Activated T-cell treated with anti-CD3 and anti-CD28 coated beads for 24 hours (primary cell): Measurements from ENCODE around the gene CDHR3.

Experiments
- DNase-seq: peaks from one replicate; pipeline ENCODE4 v3.0.0-alpha.2; 2020; ENCODE audit warnings: low read depth

Gene CDHR3

GRCh38 chr7:106029451-106029850 lies 66.4 kb downstream of the CDHR3 start:
- no peak for DNase-seq

DNA sequence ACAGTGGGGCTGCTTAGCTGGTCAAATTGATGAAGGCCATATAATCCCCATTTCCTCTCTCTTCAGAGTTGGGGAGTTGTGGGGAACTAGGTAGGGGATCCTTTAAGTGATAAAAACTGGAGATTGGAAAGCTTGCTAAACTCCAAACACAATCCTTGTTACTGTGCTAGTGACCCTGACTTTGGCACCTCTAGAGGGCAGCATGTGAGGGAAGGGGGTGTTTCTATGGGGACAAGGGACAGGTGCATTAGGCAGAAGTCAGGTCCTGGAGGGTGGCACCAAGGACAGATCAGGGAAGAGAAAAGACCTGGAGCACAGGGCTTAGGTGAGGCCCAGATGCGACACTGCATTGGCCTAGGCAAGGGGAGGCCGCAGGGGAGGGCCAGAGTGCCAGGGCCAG lies 66.9 kb downstream of the CDHR3 start:
- DNase-seq = no peak

GRCh38 chr7:106031300-106032035 lies 68.4 kb downstream of the CDHR3 start:
- no peak for DNase-seq

DNA sequence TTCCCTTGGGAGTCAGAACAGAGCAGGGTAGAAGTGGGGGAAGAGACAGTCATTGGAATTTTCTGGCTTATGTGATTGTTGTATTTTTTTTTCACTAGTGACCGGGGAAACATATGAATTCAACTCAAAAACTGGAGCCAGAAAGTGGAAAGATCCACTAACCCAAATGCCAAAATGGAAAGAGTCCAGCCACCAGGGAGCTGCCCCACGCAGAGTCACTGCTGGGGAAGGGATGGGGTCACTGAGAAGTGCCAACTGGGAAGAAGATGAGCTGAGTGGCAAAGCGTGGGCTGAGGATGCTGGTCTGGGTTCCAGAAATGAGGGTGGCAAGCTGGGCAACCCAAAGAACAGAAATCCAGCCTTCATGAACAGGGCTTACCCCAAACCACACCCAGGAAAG lies 69.2 kb downstream of the CDHR3 start:
- no peak for DNase-seq

DNA sequence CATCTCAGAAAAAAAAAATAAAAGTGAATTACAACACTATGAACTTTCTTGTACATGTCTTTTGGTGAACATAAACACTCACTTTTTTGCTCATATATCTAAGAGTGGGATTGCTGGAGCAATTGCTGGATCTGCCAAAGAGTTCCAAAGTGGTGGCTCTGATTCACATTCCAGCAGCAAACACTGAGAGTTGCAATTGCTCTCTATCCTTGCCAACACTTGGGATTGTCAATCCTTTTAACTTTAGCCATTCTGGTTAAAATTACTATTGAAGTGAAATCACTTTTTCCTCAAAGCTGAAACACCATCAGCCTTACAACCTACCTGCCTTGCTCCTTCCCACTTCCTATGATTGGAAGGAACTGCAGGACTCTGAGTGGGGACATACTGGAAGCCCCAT lies 70.7 kb downstream of the CDHR3 start:
- no peak for DNase-seq

DNA sequence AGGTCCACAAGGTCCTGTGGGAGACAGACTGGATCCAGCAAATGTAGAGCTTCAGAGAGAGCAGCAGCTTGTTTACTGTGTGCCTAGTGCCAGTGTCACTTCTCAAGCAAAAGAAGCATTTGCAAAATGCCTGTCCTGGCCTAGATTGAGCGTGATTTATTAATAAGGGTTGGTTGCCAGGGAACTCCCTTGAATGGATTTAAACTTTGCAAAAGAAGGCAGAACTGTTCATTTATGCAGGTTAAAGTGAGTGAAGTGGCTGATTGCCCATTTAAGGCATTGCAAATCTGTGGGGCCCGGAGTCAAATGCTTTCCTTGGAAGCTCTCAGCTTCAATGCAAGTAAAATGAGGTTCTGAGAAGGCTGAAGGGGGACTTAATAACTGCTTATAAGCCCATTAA lies 71.3 kb downstream of the CDHR3 start:
- no peak for DNase-seq

DNA sequence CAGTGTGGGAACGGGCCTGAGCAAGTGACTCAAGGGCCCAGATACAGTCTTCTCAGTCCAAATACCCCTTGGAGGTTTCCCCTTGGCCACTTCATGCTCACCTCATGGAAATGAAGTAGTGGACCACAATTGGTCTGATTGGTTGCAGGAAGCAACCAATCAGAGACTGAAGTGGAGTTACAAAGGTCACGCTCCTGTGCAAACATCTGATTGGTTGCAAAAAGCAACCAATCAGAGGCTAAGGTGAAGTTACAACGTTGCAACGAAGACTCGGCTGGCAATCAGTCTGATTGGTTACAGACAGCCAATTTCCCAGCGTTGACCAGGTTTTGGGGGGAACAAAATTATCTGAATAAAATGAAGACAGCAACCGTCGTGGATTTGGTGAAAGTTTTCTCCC lies 72.5 kb downstream of the CDHR3 start:
- DNase-seq = no peak

DNA sequence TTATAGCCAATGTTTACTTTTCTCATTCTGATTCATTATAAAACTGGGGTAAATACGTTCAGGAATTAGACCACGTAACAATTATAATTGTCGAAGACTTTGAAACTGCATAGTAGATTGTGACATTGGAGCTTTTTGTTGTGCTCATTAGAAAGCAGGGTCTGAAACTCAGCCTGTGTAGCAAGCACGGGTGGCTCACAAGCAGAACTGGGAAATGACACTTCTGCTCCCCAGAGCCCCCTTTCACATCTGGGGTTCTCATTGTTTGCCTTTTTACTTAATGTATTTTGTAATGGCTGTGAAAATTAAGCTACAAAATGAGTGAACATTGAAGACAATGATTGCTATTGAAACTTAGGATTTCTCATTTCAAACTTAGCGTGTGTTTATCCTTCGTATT lies 72.9 kb downstream of the CDHR3 start:
- no peak for DNase-seq

- DNase-seq = no peak
Observed at GRCh38 chr7:106037489-106038176, 74.6 kb downstream of the CDHR3 start.

DNA sequence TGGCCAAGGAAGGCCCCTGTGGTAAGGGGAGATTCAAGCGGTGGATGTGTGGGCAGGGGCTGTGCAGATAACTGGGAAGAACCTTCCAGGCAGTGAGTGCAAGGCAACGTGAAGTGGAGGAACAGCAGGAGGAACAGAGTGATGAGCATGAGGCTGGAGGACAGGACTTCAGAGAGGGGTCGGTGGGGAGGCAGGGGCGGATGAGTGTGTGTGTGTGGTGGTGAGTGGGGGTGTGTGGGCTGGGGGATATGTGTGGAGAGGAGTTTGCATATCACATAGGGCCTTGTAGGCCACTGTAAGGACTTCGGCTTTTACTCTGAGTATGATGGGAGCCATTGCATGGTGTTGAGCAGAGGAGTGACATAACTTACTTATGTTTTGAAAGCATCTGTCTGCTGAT lies 75.2 kb downstream of the CDHR3 start:
- DNase-seq = no peak

DNA sequence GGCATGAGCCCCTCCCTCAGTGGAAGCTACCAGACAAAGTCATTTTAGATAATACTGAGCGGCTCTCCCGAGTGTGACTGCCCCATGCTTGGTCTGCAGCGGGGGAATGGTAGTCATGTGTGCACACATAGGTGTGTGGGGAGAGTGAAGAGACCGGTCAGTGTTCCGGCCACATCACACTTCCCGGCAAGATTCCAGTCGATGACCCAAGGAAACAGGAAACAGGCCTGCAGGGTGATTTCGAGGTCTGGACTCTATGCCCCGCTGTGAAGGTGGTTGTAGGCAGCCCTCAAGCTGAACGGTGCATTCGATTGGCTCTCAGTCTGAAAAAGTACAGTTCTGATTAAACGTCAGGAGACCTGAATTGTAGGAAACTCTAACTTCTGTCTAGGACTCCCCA lies 75.9 kb downstream of the CDHR3 start:
- no peak for DNase-seq

GRCh38 chr7:106039486-106040060 lies 76.5 kb downstream of the CDHR3 start:
- DNase-seq = no peak

DNA sequence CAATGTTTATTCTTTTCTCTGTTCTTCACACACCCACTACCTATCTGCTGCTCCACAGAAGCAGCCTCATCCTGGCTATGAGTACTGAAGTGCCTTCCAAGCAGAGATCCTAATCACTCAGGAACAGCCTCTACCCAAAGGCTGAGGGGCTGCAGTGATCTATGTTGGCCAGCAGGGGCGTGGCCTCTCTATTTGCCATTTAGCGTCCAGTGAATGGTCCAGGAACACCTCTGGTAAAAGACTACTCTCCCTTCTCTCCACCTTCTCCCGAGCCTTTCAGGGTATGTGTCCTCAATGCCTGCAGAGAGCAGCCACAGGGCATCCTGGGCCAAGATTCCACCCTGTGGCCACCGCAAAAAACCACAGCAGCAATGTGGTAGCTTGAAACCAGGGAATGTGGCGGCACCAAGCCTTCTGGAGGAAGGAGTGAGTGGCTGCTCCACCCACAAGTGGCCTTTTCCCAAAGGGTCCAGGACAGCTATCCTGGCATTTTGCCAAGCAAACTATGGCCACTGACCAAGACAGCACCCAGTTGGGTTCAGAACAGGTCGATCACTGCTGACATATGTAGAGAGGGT lies 78.2 kb downstream of the CDHR3 start:
- no peak for DNase-seq

- no peak for DNase-seq
Observed at GRCh38 chr7:106042196-106042611, 79.1 kb downstream of the CDHR3 start.

DNA sequence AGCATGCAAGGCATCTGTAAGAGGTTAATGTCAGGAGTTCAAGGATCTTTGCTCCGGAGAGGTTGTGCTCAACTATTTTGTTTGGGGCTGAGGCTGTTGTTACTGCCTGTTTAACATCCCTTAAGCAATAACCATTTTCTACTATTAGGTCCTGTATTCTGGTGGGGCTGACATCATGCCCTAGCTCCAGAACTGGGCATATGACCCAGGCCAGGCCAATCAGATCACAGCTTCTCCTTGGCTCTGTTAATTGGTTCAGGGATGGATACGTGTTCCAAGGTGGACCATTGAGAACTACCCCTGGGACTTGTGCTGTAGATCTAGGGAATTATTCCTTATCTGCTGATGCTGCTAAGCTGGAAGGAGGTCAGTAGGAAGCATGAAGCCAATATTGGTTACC lies 82.1 kb downstream of the CDHR3 start:
- DNase-seq = no peak

GRCh38 chr7:106045586-106045985 lies 82.5 kb downstream of the CDHR3 start:
- DNase-seq = no peak

DNA sequence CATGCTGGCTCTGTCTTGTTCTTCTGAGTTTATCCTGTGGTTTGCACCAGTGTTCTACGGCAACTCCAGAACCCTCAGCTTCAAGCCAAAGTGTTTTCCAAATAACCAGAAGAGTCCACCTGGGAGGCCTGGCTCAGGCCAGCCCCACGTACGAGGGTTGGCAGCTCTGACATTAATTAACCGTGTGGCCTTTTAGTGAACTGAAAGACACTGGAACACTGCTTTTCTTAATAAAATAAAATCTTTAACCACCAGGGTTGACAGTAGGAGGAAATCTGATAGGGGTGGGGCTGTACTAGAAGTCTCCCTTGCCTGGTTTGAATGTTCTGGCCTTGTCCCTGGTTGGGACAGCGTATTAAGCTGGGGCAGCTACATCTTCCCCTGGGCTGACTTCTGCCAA lies 84.1 kb downstream of the CDHR3 start:
- no peak for DNase-seq

DNA sequence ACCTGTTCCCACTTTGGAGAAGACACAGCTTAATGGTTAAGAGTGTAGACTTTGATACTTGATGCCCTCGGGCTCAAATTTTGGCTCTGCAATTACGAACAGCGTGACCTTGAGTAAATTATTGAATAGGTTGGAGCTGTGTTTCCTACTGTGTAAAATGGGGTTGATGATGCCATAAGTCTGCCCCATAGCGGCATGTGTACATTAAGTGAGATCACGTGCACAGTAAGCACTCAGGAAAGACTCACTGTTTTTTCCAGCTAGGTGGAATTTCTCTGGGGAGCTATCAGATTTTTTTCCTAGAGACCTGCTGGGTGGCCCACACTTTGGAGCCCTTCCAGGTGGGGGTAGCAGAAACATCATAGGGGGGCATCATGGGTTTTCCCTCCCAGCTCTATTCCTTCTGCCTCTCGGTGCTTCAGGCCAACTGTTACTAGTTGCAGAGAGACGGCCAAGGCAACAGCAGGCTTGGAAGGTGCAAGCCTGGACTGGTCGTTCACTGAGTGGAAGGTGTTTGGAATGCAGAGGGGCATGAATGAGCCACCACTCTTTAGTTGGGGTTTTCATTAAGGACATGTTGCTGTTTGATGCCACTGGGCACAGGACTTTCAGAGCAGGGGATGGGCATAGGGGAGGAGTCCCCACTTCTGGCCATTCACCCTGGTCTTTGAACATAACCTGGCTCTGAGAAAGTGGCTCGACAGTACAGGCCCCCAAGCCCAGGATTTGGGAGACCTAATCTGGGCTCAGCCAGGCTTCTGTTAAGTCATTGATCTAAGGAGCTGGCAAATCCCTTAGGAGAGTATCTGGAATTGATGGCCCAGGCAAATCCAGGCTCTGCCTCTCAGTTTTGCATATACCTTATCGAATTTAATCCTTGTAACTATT lies 85.0 kb downstream of the CDHR3 start:
- DNase-seq = no peak

DNA sequence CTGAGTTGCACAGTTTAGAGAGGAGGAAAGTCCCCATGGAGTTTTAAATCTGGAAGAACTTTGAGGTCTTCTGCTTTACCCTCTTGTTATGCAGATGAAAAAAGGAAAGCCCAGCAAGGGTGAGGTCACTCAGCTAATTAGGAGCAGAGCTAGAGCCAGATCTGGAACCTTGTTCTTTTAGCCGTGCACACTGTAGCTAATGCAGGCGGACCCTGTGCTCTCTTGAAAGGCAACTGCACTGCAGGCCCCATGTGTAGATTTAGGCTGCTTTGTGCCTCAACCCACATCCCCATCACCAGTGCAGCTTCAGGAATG lies 85.6 kb downstream of the CDHR3 start:
- DNase-seq = no peak

GRCh38 chr7:106049139-106049752 lies 86.2 kb downstream of the CDHR3 start:
- no peak for DNase-seq

DNA sequence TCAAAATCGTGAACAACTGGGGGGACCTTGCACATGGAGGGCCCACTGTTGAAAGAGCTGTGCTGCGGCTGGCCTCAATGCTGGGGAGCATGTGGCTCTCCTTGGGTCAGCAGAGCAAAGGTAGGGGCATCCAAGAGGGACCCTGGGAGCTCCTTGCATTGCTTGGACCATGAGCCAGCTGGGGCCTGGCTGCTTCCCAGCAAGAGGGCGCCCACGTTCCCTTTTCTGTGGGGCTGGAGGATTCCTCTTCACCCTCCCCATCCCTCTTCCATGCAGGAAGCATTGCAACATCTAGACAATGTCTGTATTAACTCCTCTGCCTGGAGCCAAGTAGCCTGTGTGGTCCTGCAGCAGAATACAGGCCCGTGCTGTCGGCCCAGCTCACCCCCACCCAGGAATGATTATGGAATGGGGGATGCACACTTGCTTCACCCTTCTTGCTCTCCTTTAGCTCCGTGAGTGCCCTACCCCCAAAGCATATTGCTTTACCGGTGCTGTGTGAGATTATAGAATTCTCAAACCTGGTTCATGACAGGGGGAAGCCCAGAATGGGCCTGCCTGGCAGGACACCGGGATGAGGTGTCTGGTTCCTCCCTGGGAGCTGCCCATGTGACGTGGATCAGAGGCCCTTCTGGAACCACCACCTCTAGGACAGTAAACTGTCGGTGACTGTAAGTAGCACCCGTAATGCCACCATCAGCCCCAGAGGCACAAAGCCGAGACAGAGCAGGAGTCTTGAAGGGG lies 87.1 kb downstream of the CDHR3 start:
- no peak for DNase-seq
